ENCODE measurements around the gene TBC1D9. TPM values are rescaled to one million over a fixed set of nuclear protein-coding genes. Genes with fewer than 3 reads are reported as not detected.

Gene TBC1D9
- total and polyA plus RNA-seq, 2 of the 13 experiments (the other 11 are each of a cell fraction or from before 2014, with no cell fraction given), result 11.9 to 12.2 TPM

- TF ChIP-seq ZNF609 (CRISPR knock-in tag; IDR thresholded peaks at IDR 0.05; ENCODE audit: borderline replicate concordance) (peak; percentile 41; the same call in 1 of the 2 replicates), MED13 (CRISPR knock-in tag; IDR thresholded peaks at IDR 0.05) (peak; percentile 57; the same call in 1 of the 2 replicates), ZNF264 (CRISPR knock-in tag; IDR thresholded peaks at IDR 0.05) (peak; percentile 60; the same call in 1 of the 2 replicates), MLLT10 (CRISPR knock-in tag; IDR thresholded peaks at IDR 0.05) (no peak), FOXA3 (CRISPR knock-in tag; IDR thresholded peaks at IDR 0.05) (peak; percentile 50; the same call in 1 of the 2 replicates), ZNF761 (CRISPR knock-in tag; conservative IDR thresholded peaks at IDR 0.05) (no peak), BCL6 (CRISPR knock-in tag; IDR thresholded peaks at IDR 0.05) (peak; percentile 48), KAT8 (CRISPR knock-in tag; IDR thresholded peaks at IDR 0.05) (peak; percentile 30; the same call in 1 of the 2 replicates), PPARG (CRISPR knock-in tag; conservative IDR thresholded peaks at IDR 0.05) (peak; percentile 77), TFDP2 (CRISPR knock-in tag; IDR thresholded peaks at IDR 0.05) (0 out of 2 replicates have a peak, but pooled peaks have one; percentile 40), SALL1 (CRISPR knock-in tag; IDR thresholded peaks at IDR 0.05) (no peak; the same call in 1 of the 2 replicates), FOXA1 (IDR thresholded peaks at IDR 0.05) (no peak), FOXA1 (CRISPR knock-in tag; IDR thresholded peaks at IDR 0.05) (peak; percentile 77), HOXA3 (CRISPR knock-in tag; IDR thresholded peaks at IDR 0.05) (peak; percentile 12; the same call in 1 of the 2 replicates), CEBPG (CRISPR knock-in tag; IDR thresholded peaks at IDR 0.05) (peak; percentile 69), RXRB (CRISPR knock-in tag; IDR thresholded peaks at IDR 0.05; ENCODE audit: borderline replicate concordance) (peak; percentile 35; the same call in 1 of the 2 replicates), SOX13 (IDR thresholded peaks at IDR 0.05) (peak; percentile 64; the same call in 1 of the 2 replicates), SOX13 (CRISPR knock-in tag; conservative IDR thresholded peaks at IDR 0.05 in 1 of 2, IDR thresholded peaks at IDR 0.05 in 1 of 2) (peak in 1 of 2 experiments; percentile 80; a peak in 2 of 4 replicates), ARID5B (CRISPR knock-in tag; IDR thresholded peaks at IDR 0.05) (peak; percentile 51; the same call in 1 of the 2 replicates), ZNF83 (CRISPR knock-in tag; IDR thresholded peaks at IDR 0.05; ENCODE audit: borderline replicate concordance) (no peak), KDM6A (CRISPR knock-in tag; IDR thresholded peaks at IDR 0.05; ENCODE audit: low read depth) (peak; percentile 41; the same call in 1 of the 2 replicates), NR2F6 (IDR thresholded peaks at IDR 0.05) (peak; percentile 23; the same call in 1 of the 2 replicates), NR2F6 (CRISPR knock-in tag; IDR thresholded peaks at IDR 0.05) (no peak), GABPB1 (CRISPR knock-in tag; IDR thresholded peaks at IDR 0.05) (no peak)
These were observed 140.7 kb downstream of the TBC1D9 start (continued) for GRCh38 chr4:140615451-140615850.

Data from HepG2 (cell line).